IMR-90 (cell line): ENCODE results near the gene FGGY. TPM values are rescaled to one million over a fixed set of nuclear protein-coding genes. Genes with fewer than 3 reads are reported as not detected.
A peak's percentile ranks its signal among the peaks of the same experiment; 100 is the strongest.

ENCODE experiments used
- ATAC-seq: fragments of 200-7000 bp; cut with Tn5 transposase; 2 replicates; pipeline ENCODE4 v1.9.1; 2020; ENCODE audit warnings: low read depth, mild to moderate bottlenecking, moderate library complexity
- BruUV-seq: library from RNA; stranded (reverse); fragments of 400-500 nt; replicated peaks from 2 replicates; lab custom pipeline; 2021; lab: Mats Ljungman, UMichigan
- CTCF ChIA-PET: fragments of 300-600 bp; formaldehyde crosslinking; extraction: SDS; loops from one replicate; lab custom pipeline; 2021; ENCODE audit warnings: antibody characterized with exemption; lab: Yijun Ruan, JAX
- POLR2A ChIA-PET: fragments of 300-600 bp; sonication (Branson Sonifier 250); formaldehyde crosslinking; loops from one replicate; lab custom pipeline; 2022; ENCODE audit warnings: antibody characterized with exemption; ENCODE audit not compliant: unreplicated experiment; lab: Charles Lee
- DNase-seq: peaks from one replicate; pipeline ENCODE4 v3.0.0; 2013
- H2AFZ ChIP-seq: replicated peaks from 2 replicates; pipeline ENCODE3; 2013; ENCODE audit warnings: low read length, mild to moderate bottlenecking; ENCODE audit not compliant: poor library complexity
- H2AK5ac ChIP-seq: 2 replicates; pipeline ENCODE4 v1.6.1; 2013; ENCODE audit warnings: low read depth, low read length, inconsistent platforms
- H2AK9ac ChIP-seq: replicated peaks from 2 replicates; pipeline ENCODE3; 2013; ENCODE audit warnings: mild to moderate bottlenecking, low read depth, low read length, moderate library complexity; ENCODE audit not compliant: poor library complexity
- H2BK120ac ChIP-seq: 2 replicates; pipeline ENCODE4 v1.6.1; 2013; ENCODE audit warnings: low read depth, low read length, inconsistent platforms
- H2BK15ac ChIP-seq: 3 replicates; pipeline ENCODE4 v1.6.1; 2013; ENCODE audit warnings: low read depth, low read length, inconsistent platforms
- H2BK20ac ChIP-seq: 2 replicates; pipeline ENCODE4 v1.6.1; 2013; ENCODE audit warnings: low read depth, mild to moderate bottlenecking, inconsistent platforms, low read length, moderate library complexity
- H2BK5ac ChIP-seq: 2 replicates; pipeline ENCODE4 v1.6.1; 2013; ENCODE audit warnings: mild to moderate bottlenecking, low read depth, low read length, inconsistent platforms; ENCODE audit not compliant: poor library complexity, severe bottlenecking
- H3K14ac ChIP-seq: replicated peaks from 2 replicates; pipeline ENCODE4 v1.6.1; 2013; ENCODE audit warnings: low read depth, low read length, inconsistent platforms
- H3K18ac ChIP-seq: 2 replicates; pipeline ENCODE4 v1.6.1; 2013; ENCODE audit warnings: low read depth, low read length, control low read depth
- H3K23ac ChIP-seq: 2 replicates; pipeline ENCODE4 v1.6.1; 2013; ENCODE audit warnings: low read depth, low read length, inconsistent platforms
- H3K27ac ChIP-seq: 2 replicates; pipeline ENCODE4 v1.5.1; 2013; ENCODE audit warnings: mild to moderate bottlenecking, control low read depth, low read length; ENCODE audit not compliant: insufficient read depth
- H3K27me3 ChIP-seq: 2 replicates; pipeline ENCODE4 v1.6.1; 2013; ENCODE audit warnings: low read length; ENCODE audit not compliant: control insufficient read depth, insufficient read depth
- H3K36me3 ChIP-seq: 2 replicates; pipeline ENCODE4 v1.6.1; 2013; ENCODE audit warnings: low read length, mixed read lengths; ENCODE audit not compliant: control insufficient read depth, insufficient read depth
- H3K4ac ChIP-seq: 2 replicates; pipeline ENCODE4 v1.6.1; 2013; ENCODE audit warnings: low read depth, low read length, inconsistent platforms
- H3K4me1 ChIP-seq: 2 replicates; pipeline ENCODE4 v1.6.1; 2013; ENCODE audit warnings: low read length, mixed read lengths; ENCODE audit not compliant: control insufficient read depth, insufficient read depth
- H3K4me2 ChIP-seq: 2 replicates; pipeline ENCODE4 v1.6.1; 2013; ENCODE audit warnings: low read depth, mild to moderate bottlenecking, control low read depth, low read length, moderate library complexity
- H3K4me3 ChIP-seq: 2 replicates; pipeline ENCODE4 v1.5.1; 2013; ENCODE audit warnings: low read depth, mild to moderate bottlenecking, control low read depth, low read length, moderate library complexity; ENCODE audit not compliant: insufficient read depth
- H3K56ac ChIP-seq: 2 replicates; pipeline ENCODE4 v1.6.1; 2013; ENCODE audit warnings: low read length, inconsistent platforms; ENCODE audit not compliant: insufficient read depth; ENCODE audit errors: extremely low read depth
- H3K79me1 ChIP-seq, 2 experiments: 2 replicates each; pipeline ENCODE4 v1.6.1; 2013; ENCODE audit warnings: low read length in 2 of 2, inconsistent platforms in 1 of 2, low read depth in 1 of 2
- H3K9ac ChIP-seq: 2 replicates; pipeline ENCODE4 v1.6.1; 2013; ENCODE audit warnings: low read depth, low read length, control low read depth
- H3K9me1 ChIP-seq: 2 replicates; pipeline ENCODE4 v1.6.1; 2013; ENCODE audit warnings: low read length, inconsistent platforms; ENCODE audit not compliant: insufficient read depth
- H3K9me3 ChIP-seq: 2 replicates; pipeline ENCODE4 v1.6.1; 2013; ENCODE audit warnings: low read length; ENCODE audit not compliant: control insufficient read depth, insufficient read depth
- H4K20me1 ChIP-seq: 2 replicates; pipeline ENCODE4 v1.6.1; 2013; ENCODE audit warnings: low read length, inconsistent platforms; ENCODE audit not compliant: insufficient read depth
- H4K5ac ChIP-seq: 2 replicates; pipeline ENCODE4 v1.6.1; 2013; ENCODE audit warnings: mild to moderate bottlenecking, low read depth, low read length, control low read depth
- H4K8ac ChIP-seq, 2 experiments: 2 replicates each; pipeline ENCODE4 v1.6.1; 2013; ENCODE audit warnings: low read depth in 2 of 2, low read length in 2 of 2, control low read depth in 1 of 2, inconsistent platforms in 1 of 2
- H4K91ac ChIP-seq: 2 replicates; pipeline ENCODE4 v1.6.1; 2013; ENCODE audit warnings: low read depth, low read length, inconsistent platforms; ENCODE audit not compliant: insufficient read depth
- BHLHE40 ChIP-seq: fragments of 150-350 bp; IDR thresholded peaks from 2 replicates; pipeline ENCODE4 v1.6.1; 2016; ENCODE audit warnings: mild to moderate bottlenecking, low read depth, low read length
- CEBPB ChIP-seq: IDR thresholded peaks from 2 replicates; pipeline ENCODE4 v1.6.1; 2012; ENCODE audit warnings: low read depth, low read length, improper control_type of control experiment
- CHD1 ChIP-seq: IDR thresholded peaks from 2 replicates; pipeline ENCODE4 v1.6.1; 2012; ENCODE audit warnings: low read depth, low read length, improper control_type of control experiment
- FOS ChIP-seq: fragments of 150-350 bp; IDR thresholded peaks from 2 replicates; pipeline ENCODE4 v1.6.1; 2016; ENCODE audit warnings: low read depth, low read length
- MAFK ChIP-seq: IDR thresholded peaks from 2 replicates; pipeline ENCODE4 v1.6.1; 2012; ENCODE audit warnings: low read depth, low read length, improper control_type of control experiment
- MAZ ChIP-seq: IDR thresholded peaks from 2 replicates; pipeline ENCODE4 v1.6.1; 2012; ENCODE audit warnings: low read depth, mild to moderate bottlenecking, low read length, improper control_type of control experiment, moderate library complexity, borderline replicate concordance
- MXI1 ChIP-seq: IDR thresholded peaks from 2 replicates; pipeline ENCODE4 v1.6.1; 2012; ENCODE audit warnings: low read depth, mild to moderate bottlenecking, low read length, moderate library complexity, borderline replicate concordance
- NFE2L2 ChIP-seq: fragments of 150-350 bp; IDR thresholded peaks from 2 replicates; pipeline ENCODE4 v1.6.1; 2016; ENCODE audit warnings: low read depth, mild to moderate bottlenecking, low read length
- POLR2A ChIP-seq: IDR thresholded peaks from 2 replicates; pipeline ENCODE4 v1.6.1; 2012; ENCODE audit warnings: mild to moderate bottlenecking, low read depth, low read length
- RAD21 ChIP-seq: IDR thresholded peaks from 2 replicates; pipeline ENCODE4 v1.6.1; 2012; ENCODE audit warnings: low read length, improper control_type of control experiment
- RCOR1 ChIP-seq: IDR thresholded peaks from 2 replicates; pipeline ENCODE4 v1.6.1; 2012; ENCODE audit warnings: mild to moderate bottlenecking, low read length, improper control_type of control experiment; ENCODE audit not compliant: insufficient replicate concordance
- RFX5 ChIP-seq: IDR thresholded peaks from 2 replicates; pipeline ENCODE4 v1.8.0; 2012; ENCODE audit warnings: low read depth, mild to moderate bottlenecking, low read length, moderate library complexity
- SMC3 ChIP-seq: fragments of 150-350 bp; IDR thresholded peaks from 2 replicates; pipeline ENCODE4 v1.6.1; 2016; ENCODE audit warnings: low read depth, mild to moderate bottlenecking, antibody characterized with exemption, low read length, moderate library complexity
- dilution Hi-C: fragments of 300-500 bp; cut with HindIII; formaldehyde crosslinking; loops from one replicate; pipeline ENCODE4 v1.14.3; 2018; ENCODE audit warnings: low sequenced_read_pairs; ENCODE audit not compliant: unreplicated experiment
- in situ Hi-C: fragments of 300-500 bp; cut with MboI; formaldehyde crosslinking; loops from 3 replicates; pipeline ENCODE4 v1.14.3; 2019; ENCODE audit warnings: low sequenced_read_pairs, inconsistent platforms, mixed read lengths
- intact Hi-C: fragments of 100-400 bp; cut with micrococcal nuclease; formaldehyde crosslinking; loops from 2 replicates; pipeline ENCODE4 v1.10.0; 2022
- polyA plus RNA-seq, 3 experiments: library from polyadenylated mRNA; depleted of rRNA; stranded (reverse); fragments of >200 nt; gene quantifications; 2 replicates each; pipeline ENCODE4 v1.2.3, GENCODE V29; 2012; ENCODE audit warnings: low replicate concordance in 1 of 3
- total RNA-seq: library from RNA; depleted of rRNA; stranded (reverse); fragments of >200 nt; gene quantifications from 2 replicates; pipeline ENCODE4 v1.2.3, GENCODE V29; 2012
- TF ChIP-seq, protein P1 (sequence below): fragments of 150-350 bp; IDR thresholded peaks from 2 replicates; pipeline ENCODE4 v1.6.1; 2017; ENCODE audit warnings: mild to moderate bottlenecking, antibody characterized with exemption, low read length, low read depth
- TF ChIP-seq, protein P2 (sequence below): fragments of 150-350 bp; IDR thresholded peaks from 2 replicates; pipeline ENCODE4 v1.6.1; 2016; ENCODE audit warnings: low read depth, mild to moderate bottlenecking, low read length, moderate library complexity, borderline replicate concordance
- TF ChIP-seq, protein P3 (sequence below): conservative IDR thresholded peaks from 2 replicates; pipeline ENCODE4 v1.5.1; 2012; ENCODE audit warnings: mild to moderate bottlenecking, low read depth, low read length, improper control_type of control experiment

FGGY gene
- total and polyA plus RNA-seq, 2 of the 4 experiments (the other 2 are of a cell fraction) = 5.6 to 14.0 TPM

DNA sequence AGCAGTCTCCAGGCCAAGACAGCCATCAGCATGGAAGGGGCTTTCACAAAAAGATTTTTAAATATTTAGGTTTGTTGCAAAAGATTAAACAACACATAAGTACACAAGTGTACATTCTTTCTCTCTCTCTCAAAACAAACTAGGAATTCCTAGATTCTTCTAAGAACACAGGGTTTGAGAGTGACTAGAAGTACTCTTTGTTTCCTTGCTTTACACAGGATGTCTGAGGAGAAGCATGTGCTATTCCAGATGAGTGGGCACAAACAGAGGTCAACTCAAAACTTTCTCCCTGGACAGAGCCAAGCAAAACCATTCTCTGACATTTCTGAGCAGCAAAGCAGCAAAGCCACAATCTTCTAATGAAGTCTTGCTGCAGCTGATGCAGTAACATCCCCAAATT lies 307.3 kb downstream of the FGGY start:
- TF ChIP-seq RFX5 (no peak), CHD1 (no peak), SMC3 (no peak), BHLHE40 (no peak), MXI1 (no peak), MAFK (no peak), NFE2L2 (no peak), POLR2A (no peak), CEBPB (no peak), FOS (no peak), RCOR1 (no peak), RAD21 (no peak), MAZ (no peak)
- TF ChIP-seq, protein P1, sequence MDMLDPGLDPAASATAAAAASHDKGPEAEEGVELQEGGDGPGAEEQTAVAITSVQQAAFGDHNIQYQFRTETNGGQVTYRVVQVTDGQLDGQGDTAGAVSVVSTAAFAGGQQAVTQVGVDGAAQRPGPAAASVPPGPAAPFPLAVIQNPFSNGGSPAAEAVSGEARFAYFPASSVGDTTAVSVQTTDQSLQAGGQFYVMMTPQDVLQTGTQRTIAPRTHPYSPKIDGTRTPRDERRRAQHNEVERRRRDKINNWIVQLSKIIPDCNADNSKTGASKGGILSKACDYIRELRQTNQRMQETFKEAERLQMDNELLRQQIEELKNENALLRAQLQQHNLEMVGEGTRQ = no peak
- TF ChIP-seq, protein P2, sequence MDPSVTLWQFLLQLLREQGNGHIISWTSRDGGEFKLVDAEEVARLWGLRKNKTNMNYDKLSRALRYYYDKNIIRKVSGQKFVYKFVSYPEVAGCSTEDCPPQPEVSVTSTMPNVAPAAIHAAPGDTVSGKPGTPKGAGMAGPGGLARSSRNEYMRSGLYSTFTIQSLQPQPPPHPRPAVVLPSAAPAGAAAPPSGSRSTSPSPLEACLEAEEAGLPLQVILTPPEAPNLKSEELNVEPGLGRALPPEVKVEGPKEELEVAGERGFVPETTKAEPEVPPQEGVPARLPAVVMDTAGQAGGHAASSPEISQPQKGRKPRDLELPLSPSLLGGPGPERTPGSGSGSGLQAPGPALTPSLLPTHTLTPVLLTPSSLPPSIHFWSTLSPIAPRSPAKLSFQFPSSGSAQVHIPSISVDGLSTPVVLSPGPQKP = no peak
- TF ChIP-seq, protein P3, sequence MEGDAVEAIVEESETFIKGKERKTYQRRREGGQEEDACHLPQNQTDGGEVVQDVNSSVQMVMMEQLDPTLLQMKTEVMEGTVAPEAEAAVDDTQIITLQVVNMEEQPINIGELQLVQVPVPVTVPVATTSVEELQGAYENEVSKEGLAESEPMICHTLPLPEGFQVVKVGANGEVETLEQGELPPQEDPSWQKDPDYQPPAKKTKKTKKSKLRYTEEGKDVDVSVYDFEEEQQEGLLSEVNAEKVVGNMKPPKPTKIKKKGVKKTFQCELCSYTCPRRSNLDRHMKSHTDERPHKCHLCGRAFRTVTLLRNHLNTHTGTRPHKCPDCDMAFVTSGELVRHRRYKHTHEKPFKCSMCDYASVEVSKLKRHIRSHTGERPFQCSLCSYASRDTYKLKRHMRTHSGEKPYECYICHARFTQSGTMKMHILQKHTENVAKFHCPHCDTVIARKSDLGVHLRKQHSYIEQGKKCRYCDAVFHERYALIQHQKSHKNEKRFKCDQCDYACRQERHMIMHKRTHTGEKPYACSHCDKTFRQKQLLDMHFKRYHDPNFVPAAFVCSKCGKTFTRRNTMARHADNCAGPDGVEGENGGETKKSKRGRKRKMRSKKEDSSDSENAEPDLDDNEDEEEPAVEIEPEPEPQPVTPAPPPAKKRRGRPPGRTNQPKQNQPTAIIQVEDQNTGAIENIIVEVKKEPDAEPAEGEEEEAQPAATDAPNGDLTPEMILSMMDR = no peak
- ChIA-PET CTCF (no interaction called here), POLR2A (no interaction called here)
- Histone ChIP-seq H3K79me1 (no peaks in the 10 kb centered on the region), H4K5ac (peak overlapping the region; percentile 56), H2BK15ac (peak overlapping the region; percentile 68; the same call in 2 of the 3 replicates), H3K14ac (peak overlapping the region; percentile 79), H3K4me2 (0 out of 2 replicates have a peak overlapping the region, but pooled peaks have one; percentile 12), H3K27ac (peak overlapping the region; percentile 77; the same call in 1 of the 2 replicates), H3K4me1 (peaks cover 9% of the 10 kb centered on the region), H3K36me3 (no peaks in the 10 kb centered on the region), H3K9ac (no peak overlapping the region), H3K27me3 (no peaks in the 10 kb centered on the region), H4K20me1 (no peaks in the 10 kb centered on the region), H3K4me3 (no peak overlapping the region), H2AFZ (no peak overlapping the region), H3K9me1 (peaks cover 10% of the 10 kb centered on the region), H3K9me3 (no peaks in the 10 kb centered on the region), H4K8ac (peak overlapping the region in 1 of 2 experiments; percentile 64; a peak in 2 of 4 replicates), H3K4ac (peak overlapping the region; percentile 57), H2AK9ac (peak overlapping the region; percentile 12), H2BK20ac (peak overlapping the region; percentile 80), H2BK120ac (peak overlapping the region; percentile 62), H2AK5ac (peak overlapping the region; percentile 65; the same call in 1 of the 2 replicates), H3K23ac (peak overlapping the region; percentile 13), H3K18ac (peak overlapping the region; percentile 84), H4K91ac (peak overlapping the region; percentile 67), H3K56ac (peak overlapping the region; percentile 43; the same call in 1 of the 2 replicates), H2BK5ac (peak overlapping the region; percentile 75)
- ATAC-seq (peak; percentile 79), DNase-seq (peak; percentile 37)
- dilution Hi-C loops (no loop called here), intact Hi-C loops (no loop called here), in situ Hi-C loops (no loop called here)
- BruUV-seq = no TSS peak
